Measurements from ENCODE around the gene SCUBE3.

The SCUBE3 gene

DNA sequence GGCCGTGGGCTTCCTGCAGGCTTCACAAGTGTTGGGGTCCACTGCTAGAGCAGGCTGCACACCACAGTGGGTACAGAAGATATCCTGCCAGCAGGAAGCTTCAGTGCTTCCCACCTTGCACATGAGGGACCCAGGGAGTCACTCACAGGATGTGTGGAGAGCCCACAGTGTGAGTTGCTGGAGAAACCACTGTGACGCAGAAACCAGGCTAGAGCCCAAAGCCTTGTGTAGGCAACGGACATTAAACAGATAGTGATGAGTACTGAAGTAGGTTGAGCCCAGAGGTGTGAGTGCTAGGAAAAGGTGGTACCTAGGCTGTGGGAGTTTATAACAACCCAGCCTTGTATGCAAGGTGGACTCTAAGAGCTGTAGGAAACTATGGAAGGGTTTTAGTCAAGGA is 65.0 kb downstream of the SCUBE3 start:
- no peak for DNase-seq

DNA sequence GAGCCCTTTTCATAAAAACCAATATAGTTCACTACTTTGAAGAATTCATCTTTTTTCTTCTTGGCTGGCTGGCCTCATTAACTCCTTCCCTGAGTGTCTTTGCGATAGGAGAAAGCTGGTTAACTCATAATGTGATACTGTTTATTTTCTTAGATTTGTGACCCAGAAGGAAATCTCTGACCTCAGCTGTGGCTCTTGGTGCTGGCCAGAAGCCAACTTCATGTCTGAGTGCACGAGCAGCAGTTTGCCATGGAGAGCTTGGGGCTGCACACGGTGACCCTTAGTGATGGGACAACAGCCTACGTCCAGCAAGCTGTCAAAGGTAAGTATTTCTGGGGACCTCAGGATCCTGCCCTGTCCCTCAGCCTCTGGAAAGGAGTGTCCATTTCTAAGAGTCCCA is 67.1 kb downstream of the SCUBE3 start:
- DNase-seq: no peak

DNA sequence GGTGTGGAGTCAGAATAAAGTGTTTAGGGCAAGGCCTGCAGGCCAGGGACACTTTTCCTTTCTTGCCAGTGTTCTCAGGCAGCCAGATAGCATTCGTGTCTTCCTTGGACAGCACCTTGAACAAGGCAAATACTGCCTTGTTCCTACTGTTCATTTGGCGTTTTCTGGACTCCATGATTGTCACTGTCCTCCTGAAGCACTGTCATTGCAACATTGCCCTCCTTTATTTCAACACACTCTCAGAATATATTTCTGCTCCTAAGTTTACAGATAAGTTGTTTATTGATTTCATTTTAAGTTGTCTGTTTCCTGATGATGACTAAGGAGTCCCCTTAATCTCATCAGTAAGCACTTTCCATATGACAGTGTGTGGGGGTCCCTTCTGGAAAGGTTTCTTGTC is 68.7 kb downstream of the SCUBE3 start:
- no peak for DNase-seq

DNA sequence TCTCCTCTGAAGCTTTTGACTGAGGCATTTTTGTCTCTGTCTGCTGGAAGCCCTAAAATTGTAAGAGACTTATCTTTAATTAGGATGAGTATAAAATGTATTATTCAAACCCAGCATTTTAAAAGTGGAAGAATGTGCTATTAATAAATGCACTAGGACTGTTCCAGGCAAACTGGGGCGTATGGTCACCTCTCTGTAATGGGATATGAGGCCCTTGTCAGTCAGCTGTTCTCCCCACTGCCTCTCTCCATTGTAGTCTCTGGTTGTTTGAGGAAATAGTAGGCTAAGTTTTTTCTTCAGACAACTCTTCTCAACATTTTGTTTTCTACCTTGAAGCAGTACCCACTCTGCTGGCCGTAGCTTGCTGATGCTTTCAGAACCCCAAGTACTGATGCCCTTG is 69.6 kb downstream of the SCUBE3 start:
- DNase-seq: no peak

DNA sequence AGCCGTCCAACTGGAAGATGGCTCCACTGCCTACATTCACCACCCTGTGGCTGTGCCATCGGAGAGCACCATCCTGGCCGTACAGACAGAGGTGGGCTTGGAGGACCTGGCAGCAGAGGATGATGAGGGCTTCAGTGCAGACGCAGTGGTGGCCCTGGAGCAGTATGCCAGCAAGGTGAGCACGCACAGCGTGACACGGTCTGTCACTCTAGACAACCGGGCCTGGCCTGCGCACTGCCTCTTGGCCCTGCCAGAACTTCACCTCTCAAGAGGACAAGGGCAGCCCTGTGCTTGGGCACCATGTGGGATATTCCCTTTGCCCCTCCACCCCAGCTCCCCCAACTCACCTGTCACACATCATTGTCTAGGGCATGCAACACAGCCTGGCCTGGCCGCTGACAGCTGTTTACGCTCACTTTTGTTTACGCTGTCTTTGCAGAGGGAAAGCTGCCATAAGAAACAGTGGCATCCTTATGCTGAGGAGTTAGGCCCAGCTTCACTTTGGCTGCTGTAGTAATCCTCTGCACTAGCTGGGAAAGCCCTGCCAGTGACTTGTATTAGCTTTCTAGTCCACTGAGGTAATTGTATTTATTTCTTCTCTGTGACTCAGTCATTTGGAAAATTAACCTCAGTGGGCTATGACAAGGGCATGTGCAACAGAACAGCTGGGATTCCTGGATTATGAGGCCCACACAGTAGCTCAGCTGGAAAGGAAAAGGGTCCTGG is 74.1 kb downstream of the SCUBE3 start:
- no peak for DNase-seq

DNA sequence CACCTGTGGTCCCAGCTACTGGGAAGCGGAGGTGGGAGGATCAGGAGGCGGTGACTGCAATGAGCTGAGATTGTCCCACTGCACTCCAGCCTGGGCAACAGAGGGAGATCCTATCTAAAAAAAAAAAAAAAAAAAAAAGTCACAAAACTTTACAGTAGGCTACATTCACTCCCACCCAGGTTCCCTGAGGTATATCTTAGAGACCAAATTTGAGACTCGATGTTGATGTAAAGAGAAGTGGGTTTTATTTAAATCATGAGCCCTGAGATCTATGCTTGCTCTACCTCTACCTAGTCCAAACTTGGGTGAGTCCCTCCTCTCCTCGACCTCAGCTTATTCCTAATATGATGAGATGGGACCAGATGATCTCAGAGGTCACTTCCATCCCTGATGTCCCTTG is 75.1 kb downstream of the SCUBE3 start:
- DNase-seq: no peak

DNA sequence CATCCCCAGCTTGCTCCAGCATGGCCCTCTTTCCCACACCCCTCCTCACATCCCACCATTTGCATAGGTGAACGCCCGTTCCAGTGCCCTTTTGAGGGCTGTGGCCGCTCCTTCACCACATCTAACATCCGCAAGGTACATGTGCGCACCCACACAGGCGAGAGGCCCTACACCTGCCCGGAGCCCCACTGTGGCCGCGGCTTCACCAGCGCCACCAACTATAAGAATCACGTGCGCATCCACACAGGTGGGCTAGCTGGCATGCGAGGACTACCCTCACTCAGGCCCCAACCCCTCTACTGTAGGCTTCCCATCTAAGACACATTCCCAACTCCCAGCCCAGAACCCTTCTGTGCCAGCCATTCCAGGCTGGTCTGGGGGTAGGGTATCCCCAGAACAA is 77.7 kb downstream of the SCUBE3 start:
- no peak for DNase-seq

DNA sequence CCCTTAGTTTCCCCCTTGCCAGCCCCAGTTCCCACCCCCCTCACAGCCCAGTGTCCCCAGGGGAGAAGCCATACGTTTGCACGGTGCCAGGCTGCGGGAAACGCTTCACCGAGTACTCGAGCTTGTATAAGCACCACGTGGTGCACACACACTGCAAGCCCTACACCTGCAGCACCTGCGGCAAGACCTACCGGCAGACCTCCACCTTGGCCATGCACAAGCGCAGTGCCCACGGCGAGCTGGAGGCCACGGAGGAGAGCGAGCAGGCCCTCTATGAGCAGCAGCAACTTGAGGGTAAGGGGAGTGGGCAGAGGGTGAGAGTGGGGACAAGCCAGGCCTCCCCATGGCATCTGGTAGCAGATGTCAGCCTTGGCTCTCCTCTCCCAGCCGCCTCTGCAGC is 78.7 kb downstream of the SCUBE3 start:
- DNase-seq: no peak

DNA sequence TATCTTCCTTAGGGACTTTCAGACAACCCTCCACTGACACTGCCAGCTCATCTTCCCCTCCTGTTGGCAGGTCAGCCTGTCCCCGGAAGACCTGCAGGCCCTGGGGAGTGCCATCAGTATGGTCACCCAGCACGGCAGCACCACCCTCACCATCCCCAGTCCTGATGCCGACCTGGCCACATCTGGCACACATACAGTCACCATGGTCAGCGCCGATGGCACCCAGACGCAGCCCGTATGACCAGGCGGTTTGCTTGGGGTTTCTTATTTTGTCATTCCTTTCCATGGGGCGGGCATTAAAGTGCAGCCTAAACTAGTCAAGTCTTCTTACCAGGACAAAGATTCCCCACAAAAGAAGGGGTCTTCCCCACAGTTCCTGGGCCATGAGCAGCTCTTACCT is 79.9 kb downstream of the SCUBE3 start:
- no peak for DNase-seq

DNA sequence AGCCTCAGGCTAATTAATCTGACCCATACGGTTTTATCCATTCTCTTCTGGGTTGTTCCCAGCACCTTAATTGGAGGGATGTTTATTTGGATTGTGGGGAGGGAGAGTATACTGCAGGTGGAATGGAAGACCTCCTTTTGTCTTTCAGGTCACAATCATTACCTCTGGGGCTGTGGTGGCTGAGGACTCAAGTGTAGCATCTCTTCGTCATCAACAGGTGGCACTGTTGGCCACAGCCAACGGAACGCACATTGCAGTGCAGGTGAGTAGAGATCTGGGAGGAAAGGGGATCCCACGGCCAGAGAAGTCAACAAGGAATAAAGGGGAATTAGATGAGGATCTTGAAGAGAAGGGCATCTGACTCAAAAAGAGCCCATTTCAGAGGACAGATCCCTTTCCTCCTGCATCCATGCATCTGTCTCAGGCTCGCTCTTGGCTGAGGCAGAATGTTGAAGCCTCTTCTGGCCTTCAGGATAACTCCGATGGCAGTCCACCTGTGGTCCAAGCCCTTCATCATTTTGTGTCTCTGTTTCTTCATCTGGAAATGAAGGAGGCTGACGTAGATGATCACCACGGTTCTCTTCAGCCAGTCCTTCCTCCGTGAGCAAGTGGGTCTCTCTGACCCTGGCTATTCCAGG is 80.7 kb downstream of the SCUBE3 start:
- DNase-seq: no peak

DNA sequence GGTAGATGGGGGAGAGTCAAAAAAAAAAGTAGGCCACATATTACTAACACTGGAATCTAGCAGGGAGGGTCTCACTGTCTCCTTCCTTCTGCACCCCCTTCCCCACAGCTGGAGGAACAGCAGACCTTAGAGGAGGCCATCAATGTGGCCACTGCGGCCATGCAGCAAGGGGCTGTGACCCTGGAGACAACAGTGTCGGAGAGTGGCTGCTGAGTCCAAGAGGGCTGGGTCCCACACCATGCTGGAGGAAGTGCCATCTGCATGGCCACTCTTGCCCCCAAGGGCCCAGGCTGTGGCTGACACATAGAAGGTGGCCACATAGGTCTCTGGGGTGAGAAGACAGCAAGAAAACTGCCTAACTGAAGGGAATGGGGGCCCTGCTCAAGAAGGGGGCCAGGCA is 81.3 kb downstream of the SCUBE3 start:
- no peak for DNase-seq

DNA sequence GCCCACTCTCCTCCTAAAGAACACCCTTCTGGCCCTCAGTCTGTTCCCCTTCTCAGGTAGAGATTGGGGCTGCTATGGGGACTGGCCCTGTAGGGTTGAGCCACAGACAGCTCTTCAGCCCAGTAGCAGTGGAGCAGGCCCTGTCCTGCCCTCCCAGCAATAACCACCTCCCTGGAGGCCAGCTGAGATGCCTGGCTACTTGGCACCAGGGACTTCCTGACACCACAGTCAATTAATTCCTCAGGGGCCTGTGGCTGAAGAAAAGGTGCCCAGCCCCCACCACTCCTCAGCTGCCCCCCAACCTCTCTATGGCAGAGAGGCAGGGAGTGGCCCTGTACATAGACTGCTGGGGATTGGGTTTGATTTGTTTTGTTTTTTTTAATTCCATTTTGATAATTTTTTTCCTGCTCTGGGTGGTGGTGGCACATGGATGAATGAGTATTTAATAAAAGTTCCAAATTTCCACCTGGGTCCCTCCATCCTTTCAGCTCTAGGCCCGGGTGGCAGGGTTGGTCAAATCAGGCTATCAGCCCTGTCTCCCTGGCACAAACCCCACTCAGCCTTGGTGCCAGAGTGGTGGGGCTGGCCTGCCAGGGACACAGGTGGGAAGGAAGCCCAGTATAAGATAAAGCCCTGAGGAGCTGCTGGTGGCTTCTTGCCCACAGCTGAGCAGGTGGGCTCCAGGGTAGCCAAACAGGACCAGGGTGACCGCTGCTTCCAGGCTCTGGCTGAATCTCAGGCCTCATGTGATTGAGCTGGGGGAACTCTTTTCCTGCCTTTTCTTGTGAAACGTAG is 82.0 kb downstream of the SCUBE3 start:
- no peak for DNase-seq

DNA sequence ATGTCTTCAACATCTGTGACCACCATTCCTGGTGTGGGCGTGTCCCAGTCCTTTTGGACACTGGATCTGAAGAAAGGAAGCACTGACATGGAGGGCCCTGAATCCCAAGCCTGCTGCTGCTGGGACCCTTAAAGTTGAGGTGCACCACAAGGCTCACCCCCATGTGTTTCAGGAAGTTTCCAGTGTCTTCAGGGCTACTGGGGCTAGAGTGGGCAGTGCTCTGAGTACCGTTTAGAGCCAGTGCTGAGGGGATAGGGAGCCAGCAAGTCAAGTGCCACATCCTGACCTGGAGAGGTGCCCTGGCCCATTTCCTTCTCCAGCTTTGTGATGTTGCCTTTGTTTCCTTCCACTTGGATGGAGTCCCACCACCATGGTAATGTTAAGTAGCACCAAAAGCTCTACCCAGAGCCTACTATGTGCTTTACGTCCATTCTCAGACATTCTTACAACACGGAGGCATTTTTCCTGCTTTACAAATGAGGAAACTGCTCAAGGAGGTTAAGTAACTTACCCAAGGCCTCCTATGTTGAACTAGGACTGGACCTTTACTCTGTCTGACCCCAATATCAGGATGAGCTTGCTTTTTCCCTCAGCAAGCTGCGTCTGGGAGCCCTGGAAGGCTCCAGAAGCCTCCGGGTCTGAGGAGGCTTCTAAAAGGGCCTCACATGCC is 83.3 kb downstream of the SCUBE3 start:
- no peak for DNase-seq

DNA sequence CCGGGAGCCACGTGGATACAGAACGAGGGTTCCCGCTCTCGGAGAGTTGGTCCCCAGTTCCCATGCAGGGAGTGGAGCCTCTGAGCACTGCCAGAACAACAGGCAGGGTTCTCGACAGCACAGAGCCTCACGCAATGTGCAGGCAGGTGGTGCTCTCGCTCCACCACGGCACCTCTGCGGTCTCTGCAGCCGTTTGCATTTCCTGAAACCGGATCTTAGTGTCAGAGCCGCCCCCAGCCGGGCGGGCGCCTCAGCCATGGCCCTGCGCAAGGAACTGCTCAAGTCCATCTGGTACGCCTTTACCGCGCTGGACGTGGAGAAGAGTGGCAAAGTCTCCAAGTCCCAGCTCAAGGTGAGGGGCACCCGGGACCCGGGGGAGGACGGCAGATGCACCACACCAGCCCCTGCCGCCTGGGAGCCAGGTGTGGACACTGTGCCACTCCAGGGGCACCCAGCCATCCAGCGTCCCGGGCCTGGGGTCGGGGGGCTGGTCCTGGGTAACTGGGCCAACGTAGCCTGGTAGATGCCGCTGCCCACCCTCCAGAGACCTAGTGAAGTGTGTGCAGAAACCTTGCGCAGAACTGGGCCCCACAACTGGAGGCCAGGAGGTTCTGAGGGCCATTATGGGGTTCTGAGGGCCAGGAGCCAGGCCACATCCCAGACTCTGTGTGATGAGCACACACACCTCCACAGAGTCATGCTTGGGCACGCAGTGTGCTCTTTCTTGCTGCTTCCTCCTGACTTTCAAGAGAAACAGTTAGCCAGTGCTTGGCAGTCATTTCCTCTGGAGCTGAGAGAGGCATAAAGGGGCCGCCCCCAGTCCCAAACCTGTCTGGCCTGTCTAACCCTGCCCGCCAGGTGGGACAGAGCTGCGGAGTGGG is 84.1 kb downstream of the SCUBE3 start, which contains the start of gene DEF6:
Gene DEF6 (plus strand): TSS at position 218 of the 881 bp plus-strand sequence. CDS start 39 bp downstream, at position 257.
- DNase-seq: peak; percentile 78

DNA sequence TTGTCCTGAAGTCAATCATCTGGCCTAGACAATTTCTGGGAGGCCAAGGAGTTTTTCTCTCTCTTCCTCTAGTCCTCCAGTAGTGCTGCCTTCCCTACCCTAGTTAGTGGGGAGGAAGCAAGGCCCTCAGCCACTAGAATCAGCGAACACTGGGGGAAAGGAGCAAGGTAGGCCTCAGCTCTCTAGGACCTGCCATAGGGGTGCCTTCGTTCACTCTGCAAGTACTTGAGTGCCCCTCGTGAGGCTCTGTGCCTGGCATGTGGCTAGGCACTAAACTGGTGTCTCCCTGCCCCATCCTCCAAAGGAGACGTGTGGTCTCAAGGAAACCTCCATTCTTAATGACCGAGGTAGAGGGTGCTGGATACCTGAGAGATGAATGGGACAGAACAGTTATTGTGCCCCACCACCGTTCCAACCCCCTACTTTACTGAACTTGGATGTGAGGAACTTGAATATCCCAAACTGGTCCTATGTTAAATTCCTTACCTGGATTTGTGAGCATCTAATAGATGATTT is 84.9 kb downstream of the SCUBE3 start:
- no peak for DNase-seq

DNA sequence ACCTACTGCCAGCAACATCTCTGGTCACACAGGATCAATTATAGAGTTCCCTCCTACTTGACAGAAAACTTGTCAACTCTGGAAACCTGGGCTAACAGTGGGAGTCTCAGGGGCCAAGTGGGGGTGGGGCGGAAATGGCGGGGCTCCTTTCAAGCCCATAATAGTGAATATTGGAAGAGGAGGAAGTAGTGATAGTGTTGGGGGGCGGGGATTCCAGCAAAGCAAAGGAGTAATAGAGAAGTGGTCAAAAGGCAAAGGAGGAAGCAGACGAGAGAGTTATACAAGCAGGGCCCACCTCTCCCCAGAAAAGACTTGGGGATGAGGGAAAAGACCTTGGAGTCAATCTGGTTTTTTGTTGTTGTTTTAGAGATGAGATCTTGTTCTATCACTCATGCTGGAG is 85.9 kb downstream of the SCUBE3 start:
- DNase-seq: no peak

DNA sequence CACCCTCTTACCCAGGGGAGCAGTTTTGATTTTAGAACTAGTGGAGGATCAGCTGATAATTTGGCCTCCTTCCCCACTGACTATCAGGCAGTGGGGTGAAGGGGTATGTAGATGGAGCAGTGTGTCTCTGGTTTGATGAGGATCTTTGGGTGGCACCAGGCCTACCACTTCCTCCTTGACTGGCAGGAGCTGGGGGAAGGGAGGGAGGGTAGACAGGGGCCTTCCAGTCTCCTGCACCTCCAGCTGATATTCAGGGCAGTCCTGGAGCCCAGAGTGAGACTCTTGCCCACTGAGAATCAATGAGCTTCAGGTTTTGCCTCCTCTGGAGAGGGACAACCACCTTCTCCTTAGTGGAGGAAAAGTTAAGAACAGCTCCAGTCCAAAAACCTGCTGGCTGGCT is 87.1 kb downstream of the SCUBE3 start:
- DNase-seq: no peak
